Naive B cell (primary cell): Measurements from ENCODE around the gene ANAPC5. TPM values are rescaled to one million over a fixed set of nuclear protein-coding genes. Genes with fewer than 3 reads are reported as not detected.

Experiments
- ATAC-seq, 2 donors: fragments of 150-1000 bp; cut with Tn5 transposase; 2 replicates each; pipeline ENCODE4 v1.10.0; 2021; ENCODE audit warnings: low read depth in 2 of 2, mild to moderate bottlenecking in 2 of 2, moderate library complexity in 2 of 2
- DNase-seq: peaks from one replicate; pipeline ENCODE4 v3.0.0; 2022
- H3K27ac Mint-ChIP-seq, 6 donors: one replicate each; pipeline ENCODE4 v1.8.0; 2020 to 2022; ENCODE audit warnings: mild to moderate bottlenecking in 6 of 6, mixed read lengths in 6 of 6, moderate library complexity in 5 of 6, inconsistent platforms in 2 of 6
- H3K27me3 Mint-ChIP-seq, 3 donors: one replicate each; pipeline ENCODE4 v1.8.0; 2021 to 2022; ENCODE audit warnings: mixed read lengths in 3 of 3, mild to moderate bottlenecking in 1 of 3
- H3K36me3 Mint-ChIP-seq, 2 donors: one replicate each; pipeline ENCODE4 v1.8.0; 2020 to 2022; ENCODE audit warnings: mixed read lengths in 2 of 2, inconsistent platforms in 1 of 2, mild to moderate bottlenecking in 1 of 2
- H3K4me1 Mint-ChIP-seq, 3 donors: one replicate each; pipeline ENCODE4 v1.8.0; 2020 to 2022; ENCODE audit warnings: mixed read lengths in 3 of 3, inconsistent platforms in 1 of 3, mild to moderate bottlenecking in 1 of 3, moderate library complexity in 1 of 3
- H3K4me3 Mint-ChIP-seq, 8 donors: one replicate each; pipeline ENCODE4 v1.8.0; 2020 to 2022; ENCODE audit warnings: mild to moderate bottlenecking in 8 of 8, mixed read lengths in 8 of 8, moderate library complexity in 8 of 8, inconsistent platforms in 2 of 8
- H3K9me3 Mint-ChIP-seq, 7 donors: one replicate each; pipeline ENCODE4 v1.8.0; 2020 to 2022; ENCODE audit warnings: mixed read lengths in 7 of 7, mild to moderate bottlenecking in 5 of 7, inconsistent platforms in 2 of 7, moderate library complexity in 1 of 7
- polyA plus RNA-seq, 6 donors: library from polyadenylated mRNA; unstranded; fragments of 300-500 nt; fragmentation: Illumina TruSeq; gene quantifications; one replicate each; pipeline ENCODE4 v1.2.3, GENCODE V29; 2021; ENCODE audit warnings: low read depth in 6 of 6

Gene ANAPC5
- polyA plus RNA-seq, 6 donors from 2014 or later, result 79.7 to 172 (median 119) TPM

DNA sequence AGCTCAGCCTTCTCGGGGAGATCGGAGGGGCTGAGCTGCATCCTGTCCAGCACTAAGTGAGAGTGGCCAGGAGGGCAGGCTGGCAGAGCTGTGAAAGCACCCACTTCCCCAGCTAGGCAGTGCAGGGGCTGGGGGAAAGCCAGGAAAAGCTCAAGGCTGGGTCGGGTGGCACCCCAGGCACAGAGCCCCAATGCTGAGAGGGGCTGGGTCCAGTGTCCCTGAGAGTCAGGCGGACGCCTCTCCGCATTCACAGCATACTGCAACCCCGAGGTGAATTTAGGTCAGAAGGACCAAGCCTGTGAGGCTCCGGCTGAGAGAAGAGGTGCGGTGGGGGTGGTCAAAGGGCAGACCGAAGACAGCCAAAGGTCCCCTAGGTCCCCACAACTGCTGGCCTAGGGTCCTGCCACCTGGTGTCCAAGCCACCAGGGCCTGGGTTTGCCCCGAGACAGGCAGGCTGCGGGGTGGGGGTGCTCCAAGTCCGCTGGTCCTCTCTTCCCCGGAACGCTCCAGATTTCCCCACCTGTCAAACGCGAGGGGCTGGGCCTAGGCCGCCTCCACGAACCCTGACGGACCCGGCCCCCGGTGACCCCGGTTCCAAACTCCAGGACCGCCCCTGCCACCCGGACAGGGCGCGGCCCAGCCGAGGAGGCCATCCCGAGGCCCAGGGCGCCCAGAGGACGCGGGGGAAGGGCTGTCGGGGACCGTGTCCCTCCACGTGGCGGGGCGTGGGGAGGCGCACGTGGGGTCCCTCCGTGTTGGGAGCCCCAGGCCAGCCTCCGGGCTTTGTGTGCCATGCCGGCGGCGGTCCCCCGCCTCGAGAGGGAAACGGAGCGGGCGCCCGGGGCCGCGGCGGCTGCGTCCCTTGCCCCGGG, 56.2 kb downstream of the ANAPC5 start:
- Mint-ChIP-seq H3K4me1 (peaks cover 12 to 24% (median 17%) of the 10 kb centered on the region in 3 donors), H3K27me3 (no peaks in the 10 kb centered on the region), H3K4me3 (peak overlapping the region; percentile 84 to 94 (median 87)), H3K27ac (peak overlapping the region in 4 of 6 donors; percentile 18 to 82 (median 48)), H3K36me3 (no peaks in the 10 kb centered on the region), H3K9me3 (no peaks in the 10 kb centered on the region)
- peak; percentile 15 for ATAC-seq
- DNase-seq, result no peak

GRCh38 chr12:121295116-121295745, 57.0 kb downstream of the ANAPC5 start:
- H3K27me3 Mint-ChIP-seq, result no peaks in the 10 kb centered on the region
- H3K4me3 Mint-ChIP-seq, result peak overlapping the region; percentile 84 to 94 (median 87)
- DNase-seq (no peak), ATAC-seq (no peak)
- peak overlapping the region in 3 of 6 donors; percentile 18 to 82 (median 76) for H3K27ac Mint-ChIP-seq
- peaks cover 12 to 24% (median 17%) of the 10 kb centered on the region in 3 donors for H3K4me1 Mint-ChIP-seq
- no peaks in the 10 kb centered on the region for H3K36me3 Mint-ChIP-seq
- no peaks in the 10 kb centered on the region for H3K9me3 Mint-ChIP-seq

GRCh38 chr12:121294151-121294889, 57.9 kb downstream of the ANAPC5 start:
- H3K4me3 Mint-ChIP-seq, result peak overlapping the region in 5 of 8 donors; percentile 8 to 87 (median 47)
- peak overlapping the region in 2 of 6 donors; percentile 47 to 54 for H3K27ac Mint-ChIP-seq
- ATAC-seq (no peak), DNase-seq (no peak)
- H3K36me3 Mint-ChIP-seq, result no peaks in the 10 kb centered on the region
- no peaks in the 10 kb centered on the region for H3K27me3 Mint-ChIP-seq
- no peaks in the 10 kb centered on the region for H3K9me3 Mint-ChIP-seq
- H3K4me1 Mint-ChIP-seq, result peaks cover 12 to 28% (median 17%) of the 10 kb centered on the region in 3 donors

GRCh38 chr12:121293603-121294002, 58.6 kb downstream of the ANAPC5 start:
- ATAC-seq (no peak), DNase-seq (no peak)
- Mint-ChIP-seq H3K4me1 (peaks cover 16 to 32% (median 19%) of the 10 kb centered on the region in 3 donors), H3K36me3 (no peaks in the 10 kb centered on the region), H3K4me3 (peak overlapping the region in 1 of 8 donors; percentile 62), H3K9me3 (no peaks in the 10 kb centered on the region), H3K27me3 (no peaks in the 10 kb centered on the region), H3K27ac (peak overlapping the region in 1 of 6 donors; percentile 15)

DNA sequence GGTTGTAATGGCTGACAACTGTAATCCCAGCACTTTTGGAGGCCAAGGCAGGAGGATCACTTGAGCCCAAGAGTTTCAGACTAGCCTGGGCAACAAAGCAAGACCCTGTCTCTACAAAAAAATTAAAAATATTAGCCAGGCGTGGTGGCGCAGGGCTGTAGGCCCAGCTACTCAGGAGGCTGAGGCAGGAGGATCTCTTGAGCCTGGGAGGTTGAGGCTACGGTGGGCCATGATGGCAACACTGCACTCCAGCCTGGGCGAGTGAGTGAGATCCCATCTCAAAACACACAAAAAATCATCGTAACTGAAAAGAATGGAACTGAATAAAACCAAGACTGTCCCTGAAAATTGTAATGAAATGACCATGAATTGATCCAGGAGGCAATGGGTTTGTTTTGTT, 61.8 kb downstream of the ANAPC5 start:
- no peak for ATAC-seq
- Mint-ChIP-seq H3K27me3 (no peaks in the 10 kb centered on the region), H3K4me3 (no peak overlapping the region), H3K36me3 (no peaks in the 10 kb centered on the region), H3K9me3 (no peaks in the 10 kb centered on the region), H3K27ac (peak overlapping the region in 1 of 6 donors; percentile 76), H3K4me1 (peaks cover 14 to 25% (median 15%) of the 10 kb centered on the region in 3 donors)
- no peak for DNase-seq

GRCh38 chr12:121289962-121290361, 62.2 kb downstream of the ANAPC5 start:
- no peaks in the 10 kb centered on the region for H3K9me3 Mint-ChIP-seq
- H3K27ac Mint-ChIP-seq, result peak overlapping the region in 2 of 6 donors; percentile 22 to 76
- ATAC-seq (no peak), DNase-seq (no peak)
- H3K36me3 Mint-ChIP-seq, result no peaks in the 10 kb centered on the region
- H3K27me3 Mint-ChIP-seq, result no peaks in the 10 kb centered on the region
- peaks cover 10 to 21% (median 10%) of the 10 kb centered on the region in 3 donors for H3K4me1 Mint-ChIP-seq
- H3K4me3 Mint-ChIP-seq, result no peak overlapping the region

DNA sequence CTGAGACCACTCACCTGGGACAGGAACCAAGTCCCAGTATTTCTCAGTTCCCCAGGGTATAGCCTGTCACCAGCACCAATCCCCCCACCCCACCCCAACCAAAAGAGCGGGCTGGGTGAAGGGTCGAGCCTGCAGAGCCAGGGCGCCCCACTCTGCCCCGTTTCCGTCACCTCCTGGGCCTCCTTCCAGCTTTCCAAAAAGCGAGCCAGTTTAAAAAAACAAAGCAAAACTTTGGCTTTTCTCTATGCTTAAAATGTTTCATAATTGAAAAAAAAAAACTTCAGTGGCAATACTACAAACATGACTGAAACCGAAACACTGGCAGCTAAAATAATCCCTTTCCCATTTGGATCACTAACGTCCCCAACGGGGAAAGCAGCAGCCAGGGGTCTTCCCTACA, 63.2 kb downstream of the ANAPC5 start:
- no peak for DNase-seq
- peaks cover 10 to 18% (median 10%) of the 10 kb centered on the region in 3 donors for H3K4me1 Mint-ChIP-seq
- no peaks in the 10 kb centered on the region for H3K36me3 Mint-ChIP-seq
- peak overlapping the region in 1 of 6 donors; percentile 6 for H3K27ac Mint-ChIP-seq
- H3K9me3 Mint-ChIP-seq, result no peaks in the 10 kb centered on the region
- no peak overlapping the region for H3K4me3 Mint-ChIP-seq
- H3K27me3 Mint-ChIP-seq, result no peaks in the 10 kb centered on the region
- ATAC-seq, result no peak

- peaks cover 10 to 18% (median 10%) of the 10 kb centered on the region in 3 donors for H3K4me1 Mint-ChIP-seq
- H3K27me3 Mint-ChIP-seq, result no peaks in the 10 kb centered on the region
- H3K9me3 Mint-ChIP-seq, result no peaks in the 10 kb centered on the region
- H3K4me3 Mint-ChIP-seq, result peak overlapping the region in 3 of 8 donors; percentile 20 to 35 (median 22)
- peak; percentile 76 to 86 for ATAC-seq
- no peak for DNase-seq
- H3K36me3 Mint-ChIP-seq, result no peaks in the 10 kb centered on the region
- peak overlapping the region in 2 of 6 donors; percentile 35 to 95 for H3K27ac Mint-ChIP-seq
Measured at GRCh38 chr12:121288158-121288845, 63.9 kb downstream of the ANAPC5 start.

DNA sequence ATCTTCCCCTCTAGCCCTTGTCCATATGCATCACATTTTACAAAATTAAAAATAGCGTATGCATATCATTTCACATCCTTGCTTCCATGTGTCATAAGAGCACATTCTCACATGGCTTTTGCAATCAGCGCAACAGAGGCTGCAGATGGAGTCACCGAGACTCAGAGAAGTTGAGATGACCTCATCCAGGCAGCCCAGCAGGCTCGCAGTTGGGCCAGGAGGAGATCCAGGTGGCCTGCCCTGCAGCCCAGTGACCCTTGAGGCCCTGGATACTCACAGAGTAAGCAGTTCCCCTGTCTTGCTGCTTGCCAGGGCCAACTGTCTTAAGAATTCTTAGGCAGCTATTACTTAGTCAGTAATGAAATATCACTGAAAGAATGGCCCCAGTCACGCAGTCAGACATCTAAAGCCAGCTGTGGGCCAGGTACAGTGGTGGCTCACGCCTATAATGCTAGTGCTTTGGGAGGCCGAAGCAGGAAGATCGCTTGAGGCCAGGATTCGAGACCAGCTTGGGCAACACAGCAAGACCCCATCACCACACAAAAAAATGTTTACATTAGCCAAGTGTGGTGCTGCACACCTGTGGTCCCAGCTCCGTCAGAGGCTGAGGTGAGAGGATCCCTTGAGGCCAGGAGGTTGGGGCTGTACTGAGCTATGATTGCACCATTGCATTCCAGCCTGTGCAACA, 64.8 kb downstream of the ANAPC5 start:
- Mint-ChIP-seq H3K27me3 (no peaks in the 10 kb centered on the region), H3K27ac (peak overlapping the region in 1 of 6 donors; percentile 21), H3K4me3 (no peak overlapping the region), H3K36me3 (no peaks in the 10 kb centered on the region), H3K9me3 (no peaks in the 10 kb centered on the region), H3K4me1 (peaks cover 10 to 18% (median 10%) of the 10 kb centered on the region in 3 donors)
- ATAC-seq, result no peak
- no peak for DNase-seq

GRCh38 chr12:121285856-121286255, 66.4 kb downstream of the ANAPC5 start:
- no peak for DNase-seq
- Mint-ChIP-seq H3K9me3 (no peaks in the 10 kb centered on the region), H3K4me3 (no peak overlapping the region), H3K4me1 (peaks cover 10 to 16% (median 14%) of the 10 kb centered on the region in 3 donors), H3K36me3 (no peaks in the 10 kb centered on the region), H3K27me3 (no peaks in the 10 kb centered on the region), H3K27ac (no peak overlapping the region)
- ATAC-seq, result no peak

DNA sequence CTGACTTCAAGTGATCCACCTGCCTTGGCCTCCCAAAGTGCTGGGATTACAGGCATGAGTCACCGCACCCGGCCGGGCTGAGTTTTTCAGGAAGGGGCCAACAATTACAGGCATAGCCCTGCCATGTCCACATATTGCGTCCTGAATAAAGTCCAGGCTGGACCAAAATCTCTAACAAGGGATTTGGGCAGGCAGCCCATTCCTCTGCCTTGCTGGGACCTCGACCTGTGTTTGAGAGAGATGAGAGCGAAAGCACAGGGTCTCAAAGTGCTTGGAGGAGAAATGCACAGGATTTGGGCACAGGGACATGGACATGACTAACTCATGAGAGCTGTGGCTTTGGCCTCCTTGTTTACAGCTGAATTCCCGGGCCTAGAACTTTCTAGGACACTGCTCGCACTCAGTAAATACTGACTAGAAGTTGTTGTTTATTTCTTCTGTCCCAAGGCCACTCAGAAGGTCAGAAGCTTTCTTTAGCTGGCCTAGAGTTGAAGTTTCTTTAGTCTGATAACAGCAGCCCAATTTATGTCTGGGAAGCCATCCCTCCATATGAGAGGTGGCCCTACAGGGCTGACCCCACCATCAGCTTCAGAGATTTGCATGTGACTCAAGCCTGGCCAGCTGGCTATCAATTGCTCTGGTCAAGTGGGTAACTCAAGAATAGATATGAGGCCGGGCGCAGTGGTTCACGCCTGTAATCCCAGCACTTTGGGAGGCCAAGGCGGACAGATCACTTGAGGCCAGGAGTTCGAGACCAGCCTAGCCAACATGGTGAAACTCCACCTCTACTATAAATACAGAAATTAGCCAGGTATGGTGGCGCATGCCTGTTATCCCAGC, 67.4 kb downstream of the ANAPC5 start:
- H3K27ac Mint-ChIP-seq, result no peak overlapping the region
- H3K4me1 Mint-ChIP-seq, result peaks cover 10 to 14% (median 13%) of the 10 kb centered on the region in 3 donors
- ATAC-seq, result no peak
- DNase-seq, result no peak
- H3K36me3 Mint-ChIP-seq, result no peaks in the 10 kb centered on the region
- H3K27me3 Mint-ChIP-seq, result no peaks in the 10 kb centered on the region
- H3K4me3 Mint-ChIP-seq, result no peak overlapping the region
- H3K9me3 Mint-ChIP-seq, result no peaks in the 10 kb centered on the region

- no peaks in the 10 kb centered on the region for H3K27me3 Mint-ChIP-seq
- ATAC-seq, result no peak
- no peaks in the 10 kb centered on the region for H3K9me3 Mint-ChIP-seq
- peaks cover 8 to 12% (median 10%) of the 10 kb centered on the region in 3 donors for H3K4me1 Mint-ChIP-seq
- H3K27ac Mint-ChIP-seq, result no peak overlapping the region
- no peaks in the 10 kb centered on the region for H3K36me3 Mint-ChIP-seq
- no peak overlapping the region for H3K4me3 Mint-ChIP-seq
- DNase-seq, result no peak
Measured at GRCh38 chr12:121283841-121284240, 68.4 kb downstream of the ANAPC5 start.
